ENCODE data around the gene OR56A1. TPM values are rescaled to one million over a fixed set of nuclear protein-coding genes. Genes with fewer than 3 reads are reported as not detected.

Gene OR56A1
- total and polyA plus RNA-seq, 2 of the 13 experiments (the other 11 are each of a cell fraction or from before 2014, with no cell fraction given) = not detected

- TF ChIP-seq KIAA2018 (CRISPR knock-in tag; IDR thresholded peaks at IDR 0.05; ENCODE audit: borderline replicate concordance) = no peak
- TF ChIP-seq NR1H2 (CRISPR knock-in tag; IDR thresholded peaks at IDR 0.05; ENCODE audit: borderline replicate concordance, low read depth) = no peak
- no peak for TF ChIP-seq KLF12 (CRISPR knock-in tag; IDR thresholded peaks at IDR 0.05; ENCODE audit: borderline replicate concordance)
- TF ChIP-seq ZNF564 (CRISPR knock-in tag; IDR thresholded peaks at IDR 0.05) = no peak
Observed at GRCh38 chr11:6040874-6041273, 10.3 kb upstream of the OR56A1 start (continued).

DNA sequence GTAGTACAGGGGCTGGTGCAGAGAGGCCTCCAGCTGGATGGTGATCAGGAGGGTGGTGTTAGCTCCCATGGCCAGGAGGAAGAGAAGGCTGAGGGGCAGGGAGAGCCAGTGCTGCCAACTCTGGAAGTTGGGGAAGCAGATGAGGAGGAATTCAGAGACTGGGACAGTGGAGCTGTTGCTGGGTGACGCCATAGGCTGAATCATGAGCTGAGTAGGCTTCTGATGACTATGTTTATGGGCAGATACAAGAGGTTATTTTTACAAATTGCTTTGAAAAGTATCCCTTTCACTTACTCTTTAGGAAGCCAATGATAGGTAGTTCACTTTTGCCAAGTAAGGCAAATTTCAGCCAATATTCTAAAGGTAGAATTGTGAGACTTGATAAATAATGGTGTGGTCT, 3.1 kb downstream of the OR56A1 start:
- ATAC-seq (no peak), DNase-seq (ENCODE audit: low spot score) (no peak), FAIRE-seq (no peak)
- Histone ChIP-seq H3K9ac (ENCODE audit: insufficient read depth, low read depth, low read length) (no peak overlapping the region), H3K4me1 (ENCODE audit: insufficient read depth, low read length) (no peaks in the 10 kb centered on the region), H4K20me1 (ENCODE audit: insufficient read depth, low read length) (no peaks in the 10 kb centered on the region), H3K79me2 (ENCODE audit: insufficient read depth, low read length) (no peaks in the 10 kb centered on the region), H3K36me3 (replicated peaks in 1 of 2; ENCODE audit: control insufficient read depth in 1 of 2, insufficient read depth in 2 of 2, low read length in 2 of 2) (no peaks in the 10 kb centered on the region), H3K9me3 (ENCODE audit: low read length) (no peaks in the 10 kb centered on the region), H3K27me3 (ENCODE audit: control insufficient read depth in 1 of 2, insufficient read depth in 2 of 2, low read length in 2 of 2) (no peaks in the 10 kb centered on the region; a peak in 1 of 5 replicates), H2AFZ (ENCODE audit: low read length) (no peak overlapping the region), H3K27ac (ENCODE audit: extremely low read length, insufficient read depth, low read length) (no peak overlapping the region), H3K4me3 (replicated peaks in 1 of 3; ENCODE audit: insufficient read depth in 1 of 3, low read depth in 2 of 3, low read length in 3 of 3) (no peak overlapping the region), H3K4me2 (ENCODE audit: low read depth, low read length) (no peak overlapping the region)
- BruUV-seq (replicated peaks) = no TSS peak
- in situ Hi-C loops (cut with HindIII; ENCODE audit: extremely low pct_ligation_motif_present, low pct_unique_long_range_greater_than_20kb) (loop anchor here (10.0 kb wide), 1 partner anchor 287 kb away; no protein-coding TSS in a partner anchor), intact Hi-C loops (cut with micrococcal nuclease; ENCODE audit: unreplicated experiment) (no loop called here)
- ChIA-PET CTCF (ENCODE audit: low intra/inter-chr PET ratio, low total read pairs) (no interaction called here), POLR2A (no interaction called here)
- 0% methylated on average over 1 of the region's 1 CpG for WGBS (ENCODE audit: low lambda C conversion rate)
- TF ChIP-seq ZNF451 (CRISPR knock-in tag; IDR thresholded peaks at IDR 0.05) = no peak
- TF ChIP-seq ZNF468 (CRISPR knock-in tag; IDR thresholded peaks at IDR 0.05) = no peak
- TF ChIP-seq MYC (CRISPR knock-in tag; IDR thresholded peaks at IDR 0.05; ENCODE audit: borderline replicate concordance) = no peak
- no peak for TF ChIP-seq ZNF205 (CRISPR knock-in tag; IDR thresholded peaks at IDR 0.05)
- TF ChIP-seq ZNF572 (CRISPR knock-in tag; IDR thresholded peaks at IDR 0.05) = no peak
- no peak for TF ChIP-seq CSRNP1 (CRISPR knock-in tag; IDR thresholded peaks at IDR 0.05)
- no peak for TF ChIP-seq HCFC1 (IDR thresholded peaks at IDR 0.05; ENCODE audit: low read depth, low read length)
- TF ChIP-seq ZNF569 (CRISPR knock-in tag; IDR thresholded peaks at IDR 0.05; ENCODE audit: borderline replicate concordance) = no peak
- TF ChIP-seq RBM39 (IDR thresholded peaks at IDR 0.05; ENCODE audit: low read depth, low read length, poor library complexity, severe bottlenecking) = no peak
- TF ChIP-seq ONECUT2 (CRISPR knock-in tag; IDR thresholded peaks at IDR 0.05) = no peak
- TF ChIP-seq CBX1 (IDR thresholded peaks at IDR 0.05; ENCODE audit: low read depth) = no peak

Measured in HepG2 (cell line).